Nephron progenitor cell (in vitro differentiated cells): ENCODE results near the gene ZMYND8.
"Not testable (repeated sequence)": the region's sequence is repeated elsewhere in the genome, so short reads cannot be mapped to it uniquely, and the experiment has no call there.

Source experiments
- DNase-seq: peaks from one replicate; pipeline ENCODE4 v3.0.0; 2021
- H3K27ac Mint-ChIP-seq: 2 replicates; pipeline ENCODE4 v1.8.0; 2021; ENCODE audit warnings: mild to moderate bottlenecking, moderate library complexity, mixed read lengths
- H3K27me3 Mint-ChIP-seq: 2 replicates; pipeline ENCODE4 v1.8.0; 2021; ENCODE audit warnings: mild to moderate bottlenecking, low read depth, mixed read lengths; ENCODE audit not compliant: poor library complexity
- H3K36me3 Mint-ChIP-seq: 2 replicates; pipeline ENCODE4 v1.8.0; 2021; ENCODE audit warnings: low read depth, mixed read lengths
- H3K4me1 Mint-ChIP-seq: 2 replicates; pipeline ENCODE4 v1.8.0; 2021; ENCODE audit warnings: mixed read lengths
- H3K4me3 Mint-ChIP-seq: 2 replicates; pipeline ENCODE4 v1.8.0; 2021; ENCODE audit warnings: mild to moderate bottlenecking, moderate library complexity, mixed read lengths
- H3K9me3 Mint-ChIP-seq: 2 replicates; pipeline ENCODE4 v1.8.0; 2021; ENCODE audit warnings: mild to moderate bottlenecking, moderate library complexity, mixed read lengths
- CTCF ChIP-seq: fragments of 200-600 bp; sonication (generic); IDR thresholded peaks from 2 replicates; pipeline ENCODE4 v1.5.0; 2021; ENCODE audit warnings: antibody characterized with exemption

The ZMYND8 gene

DNA sequence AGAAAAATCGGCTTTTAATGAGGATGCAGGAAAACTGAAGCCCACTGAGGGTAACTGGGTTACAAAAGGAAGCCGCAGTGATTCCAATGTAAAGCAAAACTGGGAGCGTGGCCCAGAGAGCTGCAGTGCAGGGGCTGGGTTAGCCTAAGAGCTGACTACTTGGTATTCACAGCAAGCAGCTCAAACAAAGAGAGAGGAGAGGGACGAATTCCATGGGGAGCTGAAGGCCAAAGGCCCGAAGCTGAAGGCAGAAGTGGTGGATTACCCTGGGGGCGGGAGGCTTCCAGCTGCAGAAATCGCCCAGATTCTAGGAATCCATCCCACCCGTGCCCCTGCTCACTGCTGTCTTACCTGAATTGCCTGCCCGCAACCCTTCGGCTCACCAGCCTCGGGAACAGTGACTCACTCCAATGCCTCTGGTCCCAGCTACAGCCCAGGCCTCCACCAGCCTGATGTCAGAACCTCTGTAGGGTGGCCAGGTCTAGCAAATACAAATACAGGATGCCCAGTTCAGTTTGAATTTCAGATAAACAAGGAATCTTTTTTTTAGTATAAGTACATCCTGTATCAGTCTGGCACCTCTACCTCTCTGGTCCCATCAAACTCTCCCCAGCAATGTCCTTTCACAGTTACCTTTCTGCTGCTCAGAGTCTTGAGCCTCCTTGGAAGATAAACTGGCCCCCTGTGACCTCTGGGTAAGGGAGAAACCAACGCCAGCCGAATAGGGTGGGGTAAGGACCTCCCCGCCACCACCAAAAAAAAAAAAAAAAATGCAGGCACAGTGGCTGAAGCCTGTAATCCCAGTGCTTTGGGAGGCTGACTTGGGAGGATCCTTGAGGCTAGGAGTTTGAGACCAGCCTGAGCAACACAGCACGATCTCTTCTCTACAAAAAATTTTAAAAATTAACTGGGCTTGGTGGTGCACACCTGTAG, 14.6 kb upstream of the ZMYND8 start:
- Mint-ChIP-seq H3K27ac (peak overlapping the region; percentile 68), H3K36me3 (no peaks in the 10 kb centered on the region)
- TF ChIP-seq CTCF = no peak

GRCh38 chr20:47370214-47370613, 13.7 kb upstream of the ZMYND8 start:
- Mint-ChIP-seq H3K4me3 (no peak overlapping the region), H3K27ac (no peak overlapping the region), H3K36me3 (no peaks in the 10 kb centered on the region), H3K9me3 (no peaks in the 10 kb centered on the region), H3K4me1 (peaks cover 31% of the 10 kb centered on the region), H3K27me3 (peaks cover 3% of the 10 kb centered on the region)
- no peak for DNase-seq
- no peak for TF ChIP-seq CTCF

More for the DNA sequence above, 14.6 kb upstream of the ZMYND8 start:
- Mint-ChIP-seq H3K4me3 (no peak overlapping the region), H3K9me3 (no peaks in the 10 kb centered on the region), H3K4me1 (peaks cover 27% of the 10 kb centered on the region), H3K27me3 (peaks cover 3% of the 10 kb centered on the region)
- DNase-seq = no peak

DNA sequence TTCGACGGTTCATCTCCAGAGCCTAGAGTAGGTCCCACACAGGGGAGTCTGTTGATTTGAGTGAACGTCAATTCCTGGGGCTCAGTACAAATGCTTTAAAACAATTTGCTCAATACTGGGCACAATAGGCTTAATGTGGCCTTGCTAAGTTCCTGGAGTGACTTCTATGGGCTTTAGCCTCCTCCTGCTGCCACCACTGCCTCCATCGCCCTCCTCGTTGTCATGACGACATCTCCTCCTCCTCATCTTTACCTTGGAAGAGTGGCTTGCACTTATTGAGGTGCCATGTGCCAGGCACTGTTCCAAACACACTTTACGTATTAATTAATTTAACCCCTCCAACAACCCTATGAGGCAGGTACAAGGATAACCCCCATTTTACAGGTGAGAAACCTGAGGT, 11.8 kb upstream of the ZMYND8 start:
- no peak for DNase-seq
- no peak overlapping the region for H3K27ac Mint-ChIP-seq
- peaks cover 3% of the 10 kb centered on the region for H3K27me3 Mint-ChIP-seq
- no peak for TF ChIP-seq CTCF
- no peaks in the 10 kb centered on the region for H3K9me3 Mint-ChIP-seq
- H3K4me3 Mint-ChIP-seq = no peak overlapping the region
- H3K36me3 Mint-ChIP-seq = no peaks in the 10 kb centered on the region
- H3K4me1 Mint-ChIP-seq = peaks cover 34% of the 10 kb centered on the region

GRCh38 chr20:47366301-47366700, 9.8 kb upstream of the ZMYND8 start:
- not testable (repeated sequence) for H3K27me3 Mint-ChIP-seq, H3K36me3 Mint-ChIP-seq, DNase-seq, H3K27ac Mint-ChIP-seq, H3K4me3 Mint-ChIP-seq, H3K9me3 Mint-ChIP-seq
- H3K4me1 Mint-ChIP-seq = peaks cover 30% of the 10 kb centered on the region

GRCh38 chr20:47365023-47365764, 8.7 kb upstream of the ZMYND8 start:
- H3K4me3 Mint-ChIP-seq = no peak overlapping the region
- H3K9me3 Mint-ChIP-seq = no peaks in the 10 kb centered on the region
- H3K27me3 Mint-ChIP-seq = peaks cover 3% of the 10 kb centered on the region
- H3K36me3 Mint-ChIP-seq = no peaks in the 10 kb centered on the region
- no peak for DNase-seq
- no peak for TF ChIP-seq CTCF
- H3K4me1 Mint-ChIP-seq = peaks cover 26% of the 10 kb centered on the region
- peak overlapping the region; percentile 72 for H3K27ac Mint-ChIP-seq
